Activated T-cell treated with anti-CD3 and anti-CD28 coated beads, Interleukin-2, amount 50 U/mL, for 4 hours (primary cell): ENCODE data around the gene WFIKKN2. TPM values are rescaled to one million over a fixed set of nuclear protein-coding genes. Genes with fewer than 3 reads are reported as not detected.

Experiments
- ATAC-seq, 2 donors: fragments of 200-7000 bp; cut with Tn5 transposase; one replicate each; pipeline ENCODE4 v1.10.0; 2021
- DNase-seq: peaks from one replicate; pipeline ENCODE4 v3.0.0-alpha.2; 2020
- H3K27me3 Mint-ChIP-seq: one replicate; pipeline ENCODE4 v1.8.0; 2021; ENCODE audit warnings: low read depth, mixed read lengths
- H3K36me3 Mint-ChIP-seq: one replicate; pipeline ENCODE4 v1.8.0; 2022; ENCODE audit warnings: mixed read lengths; ENCODE audit not compliant: insufficient read depth
- H3K4me1 Mint-ChIP-seq: one replicate; pipeline ENCODE4 v1.8.0; 2021; ENCODE audit warnings: low read depth, mixed read lengths
- H3K4me3 Mint-ChIP-seq: one replicate; pipeline ENCODE4 v1.8.0; 2021; ENCODE audit warnings: mild to moderate bottlenecking, moderate library complexity, mixed read lengths
- H3K9me3 Mint-ChIP-seq: one replicate; pipeline ENCODE4 v1.8.0; 2021; ENCODE audit warnings: mixed read lengths
- total RNA-seq, 3 donors: library from RNA; stranded (reverse); gene quantifications; one replicate each; pipeline ENCODE4 v1.2.1, GENCODE V29; 2021

WFIKKN2 gene, protein sequence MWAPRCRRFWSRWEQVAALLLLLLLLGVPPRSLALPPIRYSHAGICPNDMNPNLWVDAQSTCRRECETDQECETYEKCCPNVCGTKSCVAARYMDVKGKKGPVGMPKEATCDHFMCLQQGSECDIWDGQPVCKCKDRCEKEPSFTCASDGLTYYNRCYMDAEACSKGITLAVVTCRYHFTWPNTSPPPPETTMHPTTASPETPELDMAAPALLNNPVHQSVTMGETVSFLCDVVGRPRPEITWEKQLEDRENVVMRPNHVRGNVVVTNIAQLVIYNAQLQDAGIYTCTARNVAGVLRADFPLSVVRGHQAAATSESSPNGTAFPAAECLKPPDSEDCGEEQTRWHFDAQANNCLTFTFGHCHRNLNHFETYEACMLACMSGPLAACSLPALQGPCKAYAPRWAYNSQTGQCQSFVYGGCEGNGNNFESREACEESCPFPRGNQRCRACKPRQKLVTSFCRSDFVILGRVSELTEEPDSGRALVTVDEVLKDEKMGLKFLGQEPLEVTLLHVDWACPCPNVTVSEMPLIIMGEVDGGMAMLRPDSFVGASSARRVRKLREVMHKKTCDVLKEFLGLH
- total RNA-seq = not detected

DNA sequence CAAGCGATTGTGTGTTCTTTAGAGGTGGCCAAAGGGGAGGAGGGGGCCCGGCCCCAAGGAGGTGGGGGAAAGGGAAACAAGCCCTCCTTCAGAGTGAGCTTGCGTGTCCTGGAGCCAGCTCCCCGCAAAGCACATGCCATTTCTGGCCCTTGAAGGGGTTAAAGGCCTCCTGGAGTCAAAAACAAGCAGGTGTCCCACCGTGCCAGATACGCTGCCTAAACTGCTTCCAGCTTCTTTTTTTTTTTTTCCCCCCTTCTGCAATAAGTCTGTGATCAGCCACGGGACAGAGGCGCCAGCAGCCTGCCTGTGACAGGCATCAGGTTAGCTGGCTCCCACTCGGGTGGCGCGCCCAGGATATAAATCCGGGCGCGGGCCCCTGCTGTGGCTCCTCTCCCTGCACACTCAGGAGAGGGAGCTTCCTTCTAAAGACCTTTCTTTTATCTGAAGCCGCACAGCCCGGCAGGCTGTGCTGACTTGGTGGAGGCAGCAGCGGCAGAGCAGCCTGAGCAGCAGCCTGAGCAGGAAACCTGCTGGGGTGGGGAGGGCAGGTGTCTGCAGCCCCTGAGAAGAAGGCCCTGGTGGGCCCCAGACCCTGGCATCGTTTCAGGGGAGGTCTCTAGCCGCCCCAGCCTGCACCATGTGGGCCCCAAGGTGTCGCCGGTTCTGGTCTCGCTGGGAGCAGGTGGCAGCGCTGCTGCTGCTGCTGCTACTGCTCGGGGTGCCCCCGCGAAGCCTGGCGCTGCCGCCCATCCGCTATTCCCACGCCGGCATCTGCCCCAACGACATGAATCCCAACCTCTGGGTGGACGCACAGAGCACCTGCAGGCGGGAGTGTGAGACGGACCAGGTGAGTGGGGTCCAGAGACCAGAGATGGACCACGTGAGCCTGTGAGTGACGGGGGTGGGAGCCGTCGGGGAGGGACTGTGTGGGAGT lies at the start of gene WFIKKN2:
WFIKKN2 (plus strand) TSS at position 286 of the 934 bp plus-strand sequence; CDS start at position 638, 352 bp downstream.
- Mint-ChIP-seq H3K4me1 (no peaks in the 10 kb centered on the region), H3K27me3 (peaks cover 17% of the 10 kb centered on the region), H3K36me3 (no peaks in the 10 kb centered on the region), H3K9me3 (no peaks in the 10 kb centered on the region), H3K4me3 (no peak within 1 kb of the TSS)
- no peak for DNase-seq
- peak in 1 of 2 donors; percentile 32 for ATAC-seq

DNA sequence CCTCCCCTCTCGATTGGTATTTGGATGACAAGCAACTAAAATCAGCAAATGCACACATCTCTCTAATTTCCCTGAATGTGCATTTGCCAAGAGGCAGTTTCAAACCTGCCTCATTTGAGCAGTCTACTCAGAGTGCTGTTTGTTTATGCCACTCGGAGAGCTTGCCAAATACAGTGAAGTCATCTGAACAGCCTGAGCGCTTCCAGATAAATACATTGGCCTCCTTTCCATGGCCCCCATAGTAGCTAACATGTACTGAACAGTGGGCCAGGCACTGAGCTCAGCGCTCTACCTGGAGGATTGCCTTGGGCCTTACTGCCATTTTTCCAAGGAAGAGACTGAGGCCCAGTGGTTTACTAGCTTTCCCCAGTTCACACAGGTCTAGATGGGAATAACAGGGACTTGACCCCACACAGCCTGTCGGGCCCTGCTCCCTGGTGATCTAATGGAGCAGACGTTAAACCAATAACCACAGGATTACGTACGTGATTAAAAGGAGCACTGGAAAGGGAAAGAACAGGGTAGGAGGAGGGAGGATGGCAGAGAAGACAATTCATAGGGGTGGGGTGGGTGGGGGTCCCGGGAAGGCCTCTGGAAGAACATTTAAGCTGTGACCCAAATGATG lies 49.3 kb upstream of the WFIKKN2 start:
- H3K27me3 Mint-ChIP-seq = peaks cover 6% of the 10 kb centered on the region
- peaks cover 11% of the 10 kb centered on the region for H3K4me1 Mint-ChIP-seq
- H3K4me3 Mint-ChIP-seq = no peak overlapping the region
- no peaks in the 10 kb centered on the region for H3K36me3 Mint-ChIP-seq
- no peaks in the 10 kb centered on the region for H3K9me3 Mint-ChIP-seq
- DNase-seq (no peak), ATAC-seq (no peak)

DNA sequence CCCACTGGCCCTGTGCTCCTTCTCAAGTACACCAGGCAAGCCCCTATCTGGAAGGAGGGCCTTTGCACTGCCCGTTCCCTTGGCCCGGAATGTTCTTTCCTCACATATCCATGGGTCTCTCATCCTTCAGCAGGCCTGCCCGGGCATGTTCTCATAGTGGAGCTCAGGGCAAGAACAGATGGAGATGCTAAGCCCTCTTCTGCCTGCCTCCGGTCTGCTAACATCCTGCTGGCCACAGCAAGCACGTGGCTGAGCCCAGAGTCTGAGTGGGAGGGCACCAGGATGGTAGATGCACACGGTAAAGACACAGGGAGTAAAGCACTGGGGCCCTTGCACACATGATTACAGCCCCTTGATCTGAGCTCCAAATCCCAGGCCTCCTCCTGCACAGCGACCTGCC lies 48.3 kb upstream of the WFIKKN2 start:
- no peak for ATAC-seq
- DNase-seq = no peak
- Mint-ChIP-seq H3K36me3 (no peaks in the 10 kb centered on the region), H3K9me3 (no peaks in the 10 kb centered on the region), H3K4me1 (peaks cover 6% of the 10 kb centered on the region), H3K4me3 (no peak overlapping the region), H3K27me3 (peaks cover 6% of the 10 kb centered on the region)

DNA sequence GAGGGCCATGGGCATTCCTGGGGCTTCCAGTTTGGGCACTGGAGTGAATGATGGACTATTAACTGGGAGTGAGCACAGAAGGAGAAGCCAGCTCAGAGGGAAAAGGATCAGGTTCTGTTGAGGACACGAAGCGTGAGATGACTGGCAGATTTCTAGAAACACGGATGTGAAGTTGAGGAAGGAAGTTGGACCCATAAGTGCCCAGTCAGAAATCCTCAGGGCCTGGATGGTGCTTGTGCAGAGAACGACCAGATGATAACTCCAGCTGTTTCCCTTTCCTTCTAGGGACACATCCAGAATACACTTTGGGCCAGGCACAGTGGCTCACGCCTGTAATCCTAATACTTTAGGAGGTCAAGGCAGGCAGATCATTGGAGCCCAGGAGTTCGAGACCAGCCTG lies 44.8 kb upstream of the WFIKKN2 start:
- no peak for DNase-seq

DNA sequence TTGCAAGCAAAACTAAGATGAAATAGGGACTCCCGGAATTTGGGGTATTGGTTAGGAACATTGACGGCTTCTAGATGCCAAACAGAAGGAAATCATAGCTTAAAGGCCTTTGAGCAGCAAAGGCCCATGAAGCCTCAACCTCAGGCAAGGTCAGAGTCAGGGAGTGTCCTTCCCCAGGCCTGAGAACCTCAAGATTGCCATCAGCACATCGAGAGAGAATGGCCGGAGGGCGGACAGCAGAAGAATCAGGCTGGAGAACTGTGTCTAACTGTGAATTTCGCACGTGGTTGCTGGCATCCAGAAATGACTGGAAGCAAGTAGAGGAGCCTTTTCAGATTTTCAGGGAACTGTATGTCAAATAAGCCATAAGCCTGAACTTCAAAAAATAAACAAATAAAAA lies 43.3 kb upstream of the WFIKKN2 start:
- H3K9me3 Mint-ChIP-seq = no peaks in the 10 kb centered on the region
- H3K36me3 Mint-ChIP-seq = no peaks in the 10 kb centered on the region
- no peak overlapping the region for H3K4me3 Mint-ChIP-seq
- DNase-seq (no peak), ATAC-seq (no peak)
- no peaks in the 10 kb centered on the region for H3K4me1 Mint-ChIP-seq
- H3K27me3 Mint-ChIP-seq = no peaks in the 10 kb centered on the region

More for the DNA sequence above, 44.8 kb upstream of the WFIKKN2 start:
- Mint-ChIP-seq H3K36me3 (no peaks in the 10 kb centered on the region), H3K9me3 (no peaks in the 10 kb centered on the region), H3K4me1 (no peaks in the 10 kb centered on the region), H3K27me3 (no peaks in the 10 kb centered on the region), H3K4me3 (no peak overlapping the region)
- no peak for ATAC-seq

DNA sequence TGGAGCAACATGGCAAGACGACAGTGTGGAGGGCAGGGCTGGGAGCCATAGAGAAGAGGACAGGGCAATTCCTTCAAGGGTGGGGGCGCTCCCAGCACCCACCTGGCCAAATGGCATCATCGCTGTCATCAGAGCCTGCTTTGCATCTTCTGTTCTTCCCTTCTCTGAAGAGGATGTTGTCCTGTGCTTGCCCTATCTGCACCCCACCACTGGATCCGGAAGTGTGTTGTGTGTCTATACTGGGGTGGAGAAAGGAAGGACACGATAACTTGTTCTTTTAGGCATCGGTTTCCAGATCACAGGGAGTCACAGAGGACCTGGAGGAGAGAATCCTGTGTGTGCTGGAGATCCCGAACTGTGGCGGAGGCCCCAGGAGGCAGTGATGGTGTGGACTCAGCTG lies 42.4 kb upstream of the WFIKKN2 start:
- DNase-seq (no peak), ATAC-seq (no peak)
- Mint-ChIP-seq H3K36me3 (no peaks in the 10 kb centered on the region), H3K27me3 (no peaks in the 10 kb centered on the region), H3K9me3 (no peaks in the 10 kb centered on the region), H3K4me1 (no peaks in the 10 kb centered on the region), H3K4me3 (no peak overlapping the region)

DNA sequence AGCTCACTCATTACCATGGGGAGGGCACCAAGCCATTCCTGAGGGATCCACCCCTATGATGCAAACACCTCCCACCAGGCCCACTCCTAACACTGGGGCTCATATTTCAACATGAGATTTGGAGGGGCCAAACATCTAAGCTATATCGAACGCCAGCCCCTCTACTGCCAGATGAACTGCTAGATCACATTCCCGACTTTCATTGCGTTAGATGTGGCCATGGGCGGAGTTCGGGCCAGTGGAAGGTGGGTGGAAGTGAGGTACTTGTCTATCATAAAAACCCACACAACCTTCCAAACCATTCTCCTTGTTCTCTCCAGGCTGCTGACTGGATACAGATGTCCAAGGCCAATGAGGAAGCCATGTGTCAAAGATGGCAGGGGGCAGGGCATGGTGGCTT lies 41.0 kb upstream of the WFIKKN2 start:
- ATAC-seq (no peak), DNase-seq (no peak)
- Mint-ChIP-seq H3K4me3 (no peak overlapping the region), H3K9me3 (no peaks in the 10 kb centered on the region), H3K36me3 (no peaks in the 10 kb centered on the region), H3K4me1 (no peaks in the 10 kb centered on the region), H3K27me3 (no peaks in the 10 kb centered on the region)

DNA sequence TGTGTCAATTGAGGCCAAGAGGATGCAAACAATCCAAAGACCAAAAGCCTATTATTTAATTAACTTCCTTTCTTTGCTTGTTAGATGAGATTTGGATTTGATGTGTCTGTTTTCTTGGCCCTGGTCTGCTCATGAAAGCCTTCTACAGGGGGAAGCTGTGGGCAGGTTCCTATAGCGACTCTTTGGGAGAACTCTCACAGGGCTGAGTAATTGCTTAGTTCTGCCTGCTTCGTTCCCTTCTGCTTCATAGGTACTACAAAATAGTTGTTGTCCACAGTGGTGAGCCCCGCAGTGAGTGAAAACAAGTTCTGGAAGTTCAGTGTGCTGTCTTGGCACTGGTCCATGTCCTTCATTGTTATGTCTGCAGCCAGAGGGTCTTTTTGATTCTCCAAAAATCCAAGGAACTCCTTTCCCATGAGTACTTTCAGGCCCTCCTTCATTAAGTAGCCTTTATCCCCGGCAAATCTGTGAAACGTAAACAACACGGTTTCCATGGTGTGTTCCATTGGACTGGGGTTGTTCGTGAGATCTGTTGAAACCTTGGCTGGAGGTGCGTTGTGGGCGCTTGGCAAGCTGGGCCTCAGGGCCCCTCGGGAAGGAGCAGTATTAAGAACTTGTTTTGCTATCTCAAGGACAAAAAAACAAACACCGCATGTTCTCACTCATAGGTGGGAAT lies 38.1 kb upstream of the WFIKKN2 start:
- Mint-ChIP-seq H3K4me3 (no peak overlapping the region), H3K4me1 (no peaks in the 10 kb centered on the region), H3K27me3 (no peaks in the 10 kb centered on the region), H3K36me3 (no peaks in the 10 kb centered on the region), H3K9me3 (no peaks in the 10 kb centered on the region)
- ATAC-seq (no peak), DNase-seq (no peak)

DNA sequence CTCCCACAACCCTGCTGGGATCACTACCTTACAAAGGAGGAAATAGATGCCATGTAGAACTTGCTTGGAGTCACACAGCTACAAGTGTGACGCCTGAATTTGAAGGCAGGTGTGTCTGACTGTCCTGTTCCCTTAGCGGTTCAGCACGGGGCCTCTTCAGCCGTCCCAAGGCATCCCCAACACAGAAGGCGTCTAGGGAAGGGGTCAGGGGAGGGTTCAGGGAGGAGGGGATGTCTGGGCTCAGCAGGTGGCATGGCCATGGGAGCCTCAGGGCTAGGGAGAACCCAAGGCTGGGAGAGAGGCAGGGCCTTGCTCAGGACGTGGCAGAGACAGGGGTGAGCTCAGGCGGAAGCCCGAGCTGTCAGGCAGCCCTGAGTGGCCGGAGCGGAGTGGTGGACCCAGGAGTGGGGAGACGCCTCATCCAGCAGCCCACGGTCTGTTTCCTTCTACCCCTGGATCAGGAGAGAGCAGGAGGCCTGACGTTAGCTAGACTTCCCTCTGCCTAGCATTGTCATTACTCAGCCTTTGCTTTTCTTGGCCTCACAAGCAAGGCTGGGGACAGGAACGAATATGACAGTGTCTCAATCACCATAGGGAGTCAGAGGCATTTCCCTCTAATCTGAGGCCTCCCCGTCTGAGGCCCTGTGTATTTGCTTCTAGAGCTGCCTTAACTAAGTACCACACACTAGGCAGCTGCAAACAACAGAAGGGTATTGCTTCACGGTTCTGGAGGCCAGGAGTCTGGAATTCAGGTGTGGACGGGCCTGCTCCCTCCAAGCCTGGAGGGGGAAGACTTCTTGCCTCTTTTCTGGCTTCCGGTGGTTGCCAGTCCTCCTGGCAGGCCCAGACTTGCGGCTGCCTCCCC lies 36.7 kb upstream of the WFIKKN2 start:
- H3K4me3 Mint-ChIP-seq = no peak overlapping the region
- no peaks in the 10 kb centered on the region for H3K27me3 Mint-ChIP-seq
- ATAC-seq (no peak), DNase-seq (no peak)
- H3K4me1 Mint-ChIP-seq = no peaks in the 10 kb centered on the region
- H3K9me3 Mint-ChIP-seq = no peaks in the 10 kb centered on the region
- H3K36me3 Mint-ChIP-seq = no peaks in the 10 kb centered on the region

DNA sequence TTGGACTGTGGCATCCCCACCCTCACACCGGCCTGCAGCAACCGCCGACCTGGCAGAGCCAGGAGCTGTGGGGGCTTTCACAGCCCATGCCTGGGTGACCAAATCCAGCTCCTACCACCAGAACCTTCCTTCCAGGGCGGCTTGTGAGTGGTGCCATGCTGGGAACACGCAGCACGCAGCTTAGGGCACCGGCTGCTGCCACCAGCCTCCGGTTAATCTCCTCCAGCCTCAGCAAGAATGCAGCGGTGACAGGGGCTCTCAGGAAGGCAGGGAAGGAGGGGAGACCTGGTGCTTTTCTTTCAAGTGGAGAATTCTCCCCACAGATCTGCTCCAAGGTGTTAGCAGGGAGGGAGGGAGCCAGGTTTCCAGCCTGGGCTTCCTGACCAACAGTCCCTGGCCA lies 35.8 kb upstream of the WFIKKN2 start:
- DNase-seq (no peak), ATAC-seq (no peak)
- H3K27me3 Mint-ChIP-seq = no peaks in the 10 kb centered on the region
- no peaks in the 10 kb centered on the region for H3K4me1 Mint-ChIP-seq
- no peak overlapping the region for H3K4me3 Mint-ChIP-seq
- H3K9me3 Mint-ChIP-seq = no peaks in the 10 kb centered on the region
- no peaks in the 10 kb centered on the region for H3K36me3 Mint-ChIP-seq

DNA sequence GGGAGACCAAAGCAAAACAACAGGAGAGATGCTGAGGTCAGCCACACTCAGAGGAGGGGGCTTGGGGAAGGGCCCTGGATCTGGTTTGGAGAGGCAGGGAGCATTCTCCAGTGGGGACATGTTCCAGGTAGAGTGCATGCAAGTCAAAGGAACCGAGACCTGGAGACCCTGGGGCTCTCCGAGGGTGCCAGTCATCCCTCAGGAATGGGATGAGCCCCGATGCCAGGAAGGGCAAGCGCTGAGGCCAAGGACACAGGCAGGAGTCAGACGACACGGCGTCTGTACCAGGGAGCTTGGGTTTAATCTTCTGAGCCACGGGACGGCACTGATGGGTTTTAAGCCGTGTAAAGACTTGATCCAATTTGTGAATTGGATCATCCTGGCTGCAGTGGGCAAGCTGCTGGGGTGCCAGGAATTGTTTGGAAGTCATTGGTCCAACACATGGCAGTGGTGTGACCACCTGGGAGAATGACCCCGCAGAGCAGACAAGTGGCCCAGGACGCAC lies 35.1 kb upstream of the WFIKKN2 start:
- no peak for ATAC-seq
- no peaks in the 10 kb centered on the region for H3K9me3 Mint-ChIP-seq
- no peak for DNase-seq
- H3K27me3 Mint-ChIP-seq = no peaks in the 10 kb centered on the region
- no peaks in the 10 kb centered on the region for H3K4me1 Mint-ChIP-seq
- H3K36me3 Mint-ChIP-seq = no peaks in the 10 kb centered on the region
- no peak overlapping the region for H3K4me3 Mint-ChIP-seq

DNA sequence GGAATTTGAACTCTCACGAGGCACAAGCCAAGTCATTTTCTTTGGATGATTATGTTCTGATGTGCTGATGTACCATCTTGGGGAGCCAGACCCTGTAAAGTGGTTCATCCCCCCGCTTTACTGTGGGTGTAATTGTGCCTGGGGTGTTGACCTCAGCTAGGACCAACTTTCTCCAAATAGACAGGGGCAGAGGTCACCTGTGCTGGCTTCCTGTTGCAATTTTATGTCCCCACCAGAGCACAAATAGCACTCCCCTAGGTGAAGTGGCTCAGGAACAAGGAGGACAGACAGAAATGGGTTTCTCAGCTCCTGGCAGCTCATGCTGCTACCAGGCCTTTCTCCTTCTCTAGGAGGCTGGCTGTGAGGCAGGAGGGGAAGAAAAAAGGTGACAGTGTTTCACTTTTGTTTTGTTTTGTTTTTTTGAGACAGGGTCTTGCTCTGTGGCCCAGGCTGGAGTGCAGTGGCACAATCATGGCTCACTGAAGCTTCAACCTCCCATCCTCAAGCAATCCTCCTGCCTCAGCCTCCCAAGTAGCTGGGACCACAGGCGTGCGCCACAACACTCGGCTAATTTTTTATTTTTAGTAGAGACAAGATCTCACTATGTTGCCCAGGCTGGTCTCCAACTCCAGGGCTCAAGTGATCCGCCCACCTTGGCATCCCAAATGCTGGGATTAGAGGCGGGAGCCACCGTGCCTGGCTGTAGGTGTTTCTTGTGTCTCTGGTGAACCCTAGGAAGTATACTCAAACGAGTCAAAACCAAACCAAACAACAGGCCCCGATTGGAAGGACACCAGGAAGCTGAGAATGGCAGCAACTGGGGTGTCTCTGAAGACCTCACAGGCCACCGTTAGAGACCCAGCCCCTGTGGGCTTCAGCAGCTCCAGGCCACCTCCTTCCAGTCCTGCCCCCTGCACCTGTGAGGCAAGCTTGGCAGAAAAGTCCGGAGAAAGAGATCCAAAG lies 32.5 kb upstream of the WFIKKN2 start:
- Mint-ChIP-seq H3K27me3 (no peaks in the 10 kb centered on the region), H3K36me3 (no peaks in the 10 kb centered on the region), H3K4me1 (no peaks in the 10 kb centered on the region), H3K9me3 (no peaks in the 10 kb centered on the region), H3K4me3 (no peak overlapping the region)
- DNase-seq (no peak), ATAC-seq (no peak)
